ENCODE data around the gene C1orf226. TPM values are rescaled to one million over a fixed set of nuclear protein-coding genes. Genes with fewer than 3 reads are reported as not detected.

C1orf226 gene
- total and polyA plus RNA-seq, 10 of the 15 experiments (the other 5 are each of a cell fraction or from before 2014, with no cell fraction given), result not detected

DNA sequence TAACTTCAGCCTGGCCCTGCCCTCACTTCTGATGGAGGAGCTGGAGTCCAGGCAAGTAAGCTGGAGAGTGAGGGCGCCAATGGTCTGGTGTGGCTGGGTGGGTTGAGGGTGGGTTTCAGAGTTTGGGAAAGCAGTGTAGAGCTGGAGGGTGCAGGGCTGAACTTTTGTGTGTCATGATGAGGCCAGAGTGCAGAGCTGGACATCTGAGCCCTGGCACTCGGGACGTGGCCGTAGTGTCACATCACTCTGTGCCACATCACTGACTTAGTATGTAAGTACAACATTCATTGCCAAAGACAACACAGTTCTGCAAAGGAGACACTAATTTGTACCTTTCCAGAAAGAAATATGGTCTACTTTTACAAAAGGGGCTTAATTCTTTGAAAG, 20.7 kb upstream of the C1orf226 start:
- H3K4me3 ChIP-seq, result no peak overlapping the region
- no peaks in the 10 kb centered on the region for H3K36me3 ChIP-seq (ENCODE audit: control insufficient read depth in 2 of 2, insufficient read depth in 2 of 2, low read length in 1 of 2)
- WGBS (ENCODE audit: insufficient coverage, insufficient replicate concordance, low lambda C conversion rate, missing lambda C conversion rate), result 61% methylated on average over 4 of the region's 4 CpGs
- intact Hi-C loops (cut with micrococcal nuclease; ENCODE audit: unreplicated experiment), result no loop called here
- ATAC-seq (no peak), DNase-seq (ENCODE audit: low read depth, low spot score) (no peak), FAIRE-seq (no peak)
- no peaks in the 10 kb centered on the region for H3K9me3 ChIP-seq (replicated peaks; ENCODE audit: control insufficient read depth, insufficient read depth, low read length)
- H4K20me1 ChIP-seq (ENCODE audit: control insufficient read depth, insufficient read depth), result no peaks in the 10 kb centered on the region
- H2AFZ ChIP-seq (ENCODE audit: control insufficient read depth, low read depth, low read length), result no peak overlapping the region
- H3K27ac ChIP-seq (ENCODE audit: control insufficient read depth, insufficient read depth), result no peak overlapping the region
- CTCF ChIA-PET, result interaction anchor here (2.2 to 8.0 kb wide), 2 partner anchors 31 to 439 kb away, joined by 6 to 104 read pairs; no protein-coding TSS in a partner anchor
- peaks cover 17% of the 10 kb centered on the region for H3K4me1 ChIP-seq (ENCODE audit: control insufficient read depth, insufficient read depth, low read length)
- H3K27me3 ChIP-seq (replicated peaks in 1 of 2; ENCODE audit: control insufficient read depth in 2 of 2, insufficient read depth in 2 of 2, low read length in 1 of 2), result no peaks in the 10 kb centered on the region; a peak in 1 of 4 replicates
- H3K79me2 ChIP-seq (ENCODE audit: control insufficient read depth, insufficient read depth, low read length), result no peaks in the 10 kb centered on the region
- RAD21 ChIA-PET (ENCODE audit: unreplicated experiment), result interaction anchor here (1.8 to 3.3 kb wide), 2 partner anchors 30 to 316 kb away, joined by 3 to 29 read pairs; no protein-coding TSS in a partner anchor
- POLR2A ChIA-PET, result interaction anchor here (0.8 kb wide), 1 partner anchor 270 kb away, joined by 3 read pairs; no protein-coding TSS in a partner anchor
- H3K9ac ChIP-seq (ENCODE audit: control insufficient read depth, insufficient read depth, low read length), result no peak overlapping the region
- BruUV-seq (replicated peaks), result no TSS peak
- H3K4me2 ChIP-seq (ENCODE audit: control insufficient read depth, insufficient read depth), result no peak overlapping the region
- SMC1A ChIA-PET (ENCODE audit: uncharacterized antibody, unreplicated experiment), result interaction anchor here (1.2 to 3.5 kb wide), 5 partner anchors 11 to 269 kb away, joined by 3 to 31 read pairs (median 10); no protein-coding TSS in a partner anchor
- TF ChIP-seq LARP7 (IDR thresholded peaks at IDR 0.05) (no peak), SP1 (IDR thresholded peaks at IDR 0.05; ENCODE audit: low read depth, low read length) (no peak), ZNF207 (IDR thresholded peaks at IDR 0.05; ENCODE audit: borderline replicate concordance) (no peak), SMAD5 (IDR thresholded peaks at IDR 0.05; ENCODE audit: low read depth) (no peak), RCOR1 (conservative IDR thresholded peaks at IDR 0.05; ENCODE audit: low read depth, low read length) (no peak), TAF1 (IDR thresholded peaks at IDR 0.05; ENCODE audit: borderline replicate concordance, low read depth, low read length) (no peak), CHD4 (IDR thresholded peaks at IDR 0.05) (no peak), SUZ12 (IDR thresholded peaks at IDR 0.05; ENCODE audit: unreplicated experiment) (no peak)
- TF ChIP-seq, protein P1, sequence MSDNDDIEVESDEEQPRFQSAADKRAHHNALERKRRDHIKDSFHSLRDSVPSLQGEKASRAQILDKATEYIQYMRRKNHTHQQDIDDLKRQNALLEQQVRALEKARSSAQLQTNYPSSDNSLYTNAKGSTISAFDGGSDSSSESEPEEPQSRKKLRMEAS (IDR thresholded peaks at IDR 0.05; ENCODE audit: low read depth, low read length), result no peak
- TF ChIP-seq, protein P2, sequence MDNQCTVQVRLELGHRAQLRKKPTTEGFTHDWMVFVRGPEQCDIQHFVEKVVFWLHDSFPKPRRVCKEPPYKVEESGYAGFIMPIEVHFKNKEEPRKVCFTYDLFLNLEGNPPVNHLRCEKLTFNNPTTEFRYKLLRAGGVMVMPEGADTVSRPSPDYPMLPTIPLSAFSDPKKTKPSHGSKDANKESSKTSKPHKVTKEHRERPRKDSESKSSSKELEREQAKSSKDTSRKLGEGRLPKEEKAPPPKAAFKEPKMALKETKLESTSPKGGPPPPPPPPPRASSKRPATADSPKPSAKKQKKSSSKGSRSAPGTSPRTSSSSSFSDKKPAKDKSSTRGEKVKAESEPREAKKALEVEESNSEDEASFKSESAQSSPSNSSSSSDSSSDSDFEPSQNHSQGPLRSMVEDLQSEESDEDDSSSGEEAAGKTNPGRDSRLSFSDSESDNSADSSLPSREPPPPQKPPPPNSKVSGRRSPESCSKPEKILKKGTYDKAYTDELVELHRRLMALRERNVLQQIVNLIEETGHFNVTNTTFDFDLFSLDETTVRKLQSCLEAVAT (IDR thresholded peaks at IDR 0.05), result no peak
- in situ Hi-C loops (cut with MboI), result no loop called here
